DMS153 (cell line): ENCODE results near the gene TES.
"Not testable (repeated sequence)": the region's sequence is repeated elsewhere in the genome, so short reads cannot be mapped to it uniquely, and the experiment has no call there.

Experiments used
- DNase-seq: peaks from one replicate; lab custom pipeline; 2025; lab: John Stamatoyannopoulos, UW

TES gene

DNA sequence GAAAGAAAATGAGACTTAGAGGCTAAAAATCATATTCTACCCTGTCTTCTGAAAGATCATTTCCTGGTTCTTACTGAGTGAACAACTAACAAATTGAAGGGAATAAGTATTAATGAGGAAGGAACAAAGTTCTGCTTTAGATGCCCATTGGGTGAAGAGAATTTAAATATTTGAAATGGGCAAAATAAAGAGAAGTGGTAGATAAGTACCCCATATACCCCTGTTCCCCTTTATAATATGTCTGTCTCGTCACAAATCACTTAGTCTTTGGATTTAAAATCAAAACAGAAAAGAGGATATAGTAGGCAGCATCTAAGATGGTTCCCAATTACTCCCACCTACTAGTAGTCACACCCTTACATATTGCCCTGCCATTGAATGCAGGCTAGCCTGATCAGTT, 13.2 kb downstream of the TES start:
- DNase-seq, result no peak

DNA sequence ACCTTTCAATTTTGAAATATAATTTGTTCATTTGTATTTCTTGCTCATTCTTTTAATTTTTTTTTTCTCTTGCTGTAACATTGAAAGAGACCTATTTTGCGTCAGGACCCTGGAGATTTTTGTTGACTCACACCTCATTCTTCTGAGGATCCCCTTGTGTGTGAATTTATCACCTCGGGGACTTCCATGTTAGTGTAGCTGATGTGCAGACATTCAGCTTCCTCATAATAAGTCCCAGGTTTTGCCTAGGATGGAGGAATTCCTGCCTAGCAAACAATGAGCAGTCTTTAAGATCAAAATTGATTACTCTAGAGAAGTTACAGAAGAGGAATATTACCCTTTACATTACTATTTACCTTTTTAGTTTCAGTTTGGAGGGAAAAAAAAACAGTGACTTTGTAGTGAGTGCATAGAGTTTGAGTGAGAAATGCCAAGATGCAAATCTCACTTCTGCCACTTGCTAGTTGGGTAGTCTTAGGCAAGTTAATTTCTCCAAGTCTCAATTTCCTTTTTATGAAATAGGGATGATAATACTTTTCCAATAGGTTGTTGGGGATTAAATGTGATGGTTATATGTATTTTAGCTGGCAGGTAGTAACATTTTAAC, 14.3 kb downstream of the TES start:
- no peak for DNase-seq

DNA sequence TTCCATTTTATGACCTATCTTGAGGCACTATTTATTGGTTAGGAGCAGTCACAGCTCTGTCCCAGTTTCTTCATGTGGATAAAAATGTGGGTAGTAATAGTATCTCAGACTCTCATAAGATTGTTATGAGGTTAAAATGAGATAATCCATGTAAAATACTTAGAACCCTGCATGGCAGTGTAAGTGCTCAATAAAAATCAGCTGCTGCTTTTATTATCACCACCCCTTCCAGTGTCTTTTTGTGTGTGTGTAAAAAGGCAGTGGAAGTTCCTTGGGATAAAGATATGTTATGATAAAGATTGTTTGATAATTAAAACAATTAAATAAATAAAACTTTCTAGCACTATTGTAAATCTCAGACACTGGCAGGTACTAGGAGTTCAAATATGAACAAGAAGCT, 15.5 kb downstream of the TES start:
- no peak for DNase-seq

DNA sequence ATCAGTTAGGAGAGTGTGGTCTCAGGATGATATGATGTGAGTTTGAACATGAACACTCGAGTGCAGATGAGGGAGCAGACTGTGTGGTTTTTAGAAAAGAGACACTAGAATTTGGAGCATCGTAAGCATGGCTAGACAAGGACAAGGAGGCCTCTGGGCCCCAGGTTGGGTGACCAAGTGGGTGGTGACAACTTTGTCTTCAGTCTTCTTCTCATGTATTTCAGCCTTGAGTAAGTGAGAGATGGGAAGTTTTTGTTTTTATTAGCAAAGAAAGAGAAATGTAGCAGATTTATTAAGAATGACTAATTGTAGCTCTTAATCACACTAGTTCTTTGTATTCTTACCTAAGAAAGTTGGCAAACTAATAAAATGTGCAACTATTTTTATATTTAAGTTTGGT, 16.3 kb downstream of the TES start:
- DNase-seq, result no peak

DNA sequence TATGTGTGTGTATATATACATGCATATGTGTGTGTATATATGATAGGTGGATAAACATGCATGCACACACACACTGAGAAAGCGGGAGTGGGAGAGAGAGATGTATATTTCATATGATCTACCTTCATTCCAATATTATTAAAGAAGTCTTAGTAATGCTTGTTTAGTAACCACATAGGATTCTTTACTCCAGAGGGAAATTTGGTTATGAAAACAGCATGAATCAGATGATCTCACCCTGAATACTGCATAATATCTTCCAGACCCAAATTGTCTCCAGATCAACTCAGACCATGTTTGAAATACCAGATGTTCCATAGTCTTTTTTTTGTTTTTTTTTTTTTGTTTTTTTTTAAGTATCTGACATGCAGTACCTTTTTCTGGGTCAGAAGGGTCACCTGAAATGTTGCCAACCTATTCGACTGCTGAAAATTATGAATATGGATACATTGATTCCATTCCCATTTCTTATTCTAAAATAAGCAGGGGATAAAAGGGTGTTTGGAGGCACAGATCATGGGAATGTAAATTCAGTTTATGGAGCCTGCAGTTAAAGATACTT, 17.4 kb downstream of the TES start:
- DNase-seq, result no peak

DNA sequence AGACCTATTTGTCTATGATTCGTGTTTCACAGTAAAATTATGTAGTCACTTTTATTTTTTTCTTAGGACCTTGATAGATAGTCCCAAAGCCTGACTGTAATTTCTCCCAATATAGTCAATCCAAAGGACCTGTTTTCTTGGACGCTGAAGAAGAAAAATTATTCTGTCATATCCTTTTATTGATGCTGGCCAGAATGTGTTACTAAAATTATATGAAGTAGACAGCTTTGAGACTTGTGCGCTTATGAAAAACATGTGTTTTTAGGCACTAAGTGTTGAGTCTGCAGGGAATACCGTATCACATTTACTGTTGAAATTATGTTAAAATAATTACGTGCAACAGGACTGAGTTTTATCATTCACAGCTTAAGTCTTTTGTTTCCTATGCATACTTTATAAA, 17.9 kb downstream of the TES start:
- no peak for DNase-seq

DNA sequence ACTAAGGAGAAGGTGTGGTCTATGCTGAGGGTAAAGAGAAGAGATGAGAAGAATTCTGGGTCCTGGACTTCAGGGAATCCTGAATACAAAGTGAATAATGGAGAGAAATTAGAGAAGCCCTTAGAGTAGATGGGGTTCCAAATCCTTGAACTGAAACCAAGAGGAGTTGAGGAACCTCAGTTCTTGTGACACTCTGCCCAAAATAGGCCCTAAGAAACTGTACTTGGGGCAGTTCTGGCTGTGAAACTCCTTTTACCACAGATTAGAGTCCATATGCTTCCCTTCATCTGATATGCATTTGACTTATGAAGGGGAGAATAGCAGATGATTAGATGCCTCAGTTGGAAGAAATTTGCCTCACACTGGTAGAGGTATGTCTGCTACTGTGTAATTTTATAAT, 19.0 kb downstream of the TES start:
- no peak for DNase-seq

DNA sequence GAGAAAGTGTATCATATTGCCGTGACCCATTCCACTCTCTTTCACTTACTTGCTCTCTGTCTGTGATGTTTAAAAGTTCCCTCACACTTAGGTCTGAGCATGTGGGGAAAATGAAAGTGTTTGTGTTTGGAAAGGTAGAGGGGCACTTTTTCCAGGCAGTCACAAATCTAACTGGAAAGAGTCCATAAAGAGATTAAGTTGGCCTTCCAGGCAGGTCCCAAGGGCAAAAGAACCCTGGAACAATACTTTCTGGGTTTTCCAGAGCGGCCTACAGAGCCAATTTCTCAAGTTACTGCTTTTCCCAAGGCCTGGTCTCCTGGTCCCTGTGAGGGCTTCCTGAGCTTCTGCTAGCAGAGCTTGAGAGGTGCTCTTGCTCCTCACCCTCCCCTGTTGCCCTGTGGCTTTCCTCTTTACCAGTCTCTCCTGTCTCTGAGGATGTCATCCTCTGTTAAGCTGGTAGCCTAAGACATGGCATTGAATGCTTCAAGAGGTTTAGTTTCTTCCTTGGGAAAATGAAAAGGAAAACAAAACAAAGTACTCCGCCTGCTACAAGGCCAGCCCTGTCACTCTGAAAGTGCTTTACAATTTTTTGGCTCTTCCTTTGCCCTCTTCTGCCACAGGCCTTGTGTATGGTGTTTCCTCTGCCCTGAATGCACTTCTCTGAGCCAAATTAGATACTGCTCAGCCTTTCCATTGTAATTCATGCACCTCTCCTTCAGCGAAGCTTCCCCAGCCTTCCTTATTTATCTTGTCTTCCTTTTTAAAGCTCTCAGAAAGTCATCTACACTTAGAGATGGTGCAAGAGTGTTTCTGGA, 20.1 kb downstream of the TES start:
- DNase-seq, result no peak

DNA sequence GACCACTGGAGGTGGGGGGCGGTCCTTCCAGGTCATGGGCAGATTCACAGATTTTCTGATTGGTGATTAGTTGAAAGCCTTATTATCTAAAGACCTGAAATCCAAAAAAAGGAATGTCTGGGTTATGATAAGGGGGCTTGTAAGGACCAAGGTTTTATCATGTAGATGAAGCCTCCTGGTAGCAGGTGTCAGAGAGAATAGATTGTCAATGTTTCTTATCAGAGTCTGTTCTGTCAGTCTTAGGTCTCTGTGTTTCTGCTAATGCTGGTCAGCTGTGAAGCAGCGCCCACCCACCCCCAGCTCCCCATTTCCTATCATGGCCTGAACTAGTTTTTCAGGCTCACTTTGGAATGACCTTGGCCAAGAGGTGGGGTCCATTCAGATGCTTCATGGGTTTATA, 21.2 kb downstream of the TES start:
- no peak for DNase-seq

DNA sequence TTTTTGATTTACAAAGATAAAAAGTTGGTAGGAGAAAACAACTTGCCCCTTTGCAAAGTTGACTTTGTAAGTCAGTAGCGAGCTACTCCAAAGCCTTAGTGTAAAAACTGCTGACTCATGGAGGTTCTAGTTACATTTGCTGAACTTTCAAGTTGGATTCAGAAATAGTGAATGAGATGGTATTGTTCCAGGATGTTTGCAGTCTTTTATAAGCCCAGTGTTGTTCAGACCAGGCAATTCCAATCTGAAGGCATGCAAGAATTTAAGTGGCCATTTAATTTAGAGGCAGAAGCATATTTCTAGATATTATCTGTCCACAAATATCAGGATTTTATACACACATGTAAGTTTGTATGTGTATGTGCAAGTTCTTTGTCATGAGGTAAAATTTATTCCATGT, 21.6 kb downstream of the TES start:
- no peak for DNase-seq

DNA sequence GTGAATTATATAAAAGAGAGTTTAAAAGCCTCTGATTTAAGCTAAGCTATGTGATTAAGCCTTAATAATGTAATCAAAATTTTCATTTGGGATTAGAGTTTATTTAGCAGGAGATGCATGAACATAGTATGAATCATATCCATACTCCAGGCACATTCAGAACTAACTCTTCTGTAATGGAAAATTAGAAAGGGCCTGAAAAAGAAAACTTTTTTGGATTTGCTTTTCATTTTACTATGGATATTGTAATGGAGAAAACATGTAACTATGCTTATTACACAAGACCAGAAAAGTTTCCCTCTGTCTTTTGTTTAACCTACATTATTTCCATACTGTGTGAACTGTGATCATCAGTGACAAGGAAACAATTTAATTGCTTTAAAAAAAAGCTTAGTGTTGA, 22.0 kb downstream of the TES start:
- no peak for DNase-seq

DNA sequence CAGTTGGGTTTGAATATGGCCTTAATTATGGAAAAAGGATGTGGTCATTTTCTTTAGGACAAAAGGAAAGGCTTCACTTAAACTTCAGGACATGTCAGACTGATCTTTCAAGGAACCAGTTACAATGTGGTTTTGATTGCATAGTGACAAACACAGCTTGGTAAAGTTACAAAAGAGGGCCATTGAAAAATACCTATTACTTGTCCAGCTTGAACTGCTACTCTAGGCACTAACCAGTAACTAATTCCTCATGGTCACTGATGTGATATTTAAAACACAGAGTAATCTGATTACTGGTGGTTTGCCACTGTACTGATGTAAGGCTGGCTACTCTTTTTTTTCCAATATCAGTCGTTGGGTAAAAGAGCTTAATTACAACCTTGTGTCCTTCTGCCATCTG, 22.6 kb downstream of the TES start:
- DNase-seq, result no peak

DNA sequence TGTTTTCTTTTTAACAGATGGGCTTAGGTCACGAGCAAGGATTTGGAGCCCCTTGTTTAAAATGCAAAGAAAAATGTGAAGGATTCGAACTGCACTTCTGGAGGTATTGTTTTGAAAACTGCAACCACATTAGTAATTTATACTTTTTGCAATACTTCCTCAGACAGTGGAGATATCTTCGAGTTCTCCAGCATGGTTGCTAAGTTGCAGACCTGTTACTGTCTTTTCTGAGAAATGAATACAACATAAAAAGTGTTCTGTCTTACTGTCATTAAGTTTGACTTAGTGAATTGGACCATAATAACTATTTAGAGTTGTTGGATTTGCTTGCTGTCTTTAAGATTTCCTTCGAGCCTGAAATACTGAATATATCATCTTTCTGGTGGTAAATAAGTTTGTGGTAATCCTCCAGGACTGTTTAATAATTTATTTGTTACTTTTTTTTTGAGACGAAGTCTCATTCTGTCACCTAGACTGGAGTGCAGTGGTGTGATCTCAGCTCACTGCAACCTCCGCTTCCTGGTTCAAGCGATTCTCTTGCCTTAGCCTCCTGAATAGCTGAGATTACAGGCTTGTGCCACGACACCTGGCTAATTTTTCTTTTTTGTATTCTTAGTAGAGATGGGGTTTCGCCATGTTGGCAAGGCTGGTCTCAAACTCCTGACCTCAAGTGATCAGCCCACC, 24.3 kb downstream of the TES start:
- no peak for DNase-seq

DNA sequence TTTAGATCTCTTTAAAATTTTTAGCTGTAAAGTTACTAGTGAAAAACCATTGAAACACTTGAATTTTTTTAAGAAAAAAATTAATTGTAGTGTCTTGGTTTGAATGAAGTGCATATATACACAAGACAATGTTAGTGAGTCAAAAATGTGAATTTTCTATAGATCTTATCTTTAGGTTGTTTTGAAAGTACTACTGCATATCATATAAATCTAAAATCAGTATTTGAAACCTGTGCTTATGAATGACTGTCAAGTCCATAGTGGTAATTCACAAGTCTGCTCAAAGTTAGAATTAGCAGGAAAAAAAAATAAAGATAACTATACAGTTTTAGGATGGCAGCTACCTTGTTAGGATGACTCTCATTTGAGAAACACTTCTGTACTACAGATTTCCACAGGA, 25.0 kb downstream of the TES start:
- DNase-seq, result no peak

DNA sequence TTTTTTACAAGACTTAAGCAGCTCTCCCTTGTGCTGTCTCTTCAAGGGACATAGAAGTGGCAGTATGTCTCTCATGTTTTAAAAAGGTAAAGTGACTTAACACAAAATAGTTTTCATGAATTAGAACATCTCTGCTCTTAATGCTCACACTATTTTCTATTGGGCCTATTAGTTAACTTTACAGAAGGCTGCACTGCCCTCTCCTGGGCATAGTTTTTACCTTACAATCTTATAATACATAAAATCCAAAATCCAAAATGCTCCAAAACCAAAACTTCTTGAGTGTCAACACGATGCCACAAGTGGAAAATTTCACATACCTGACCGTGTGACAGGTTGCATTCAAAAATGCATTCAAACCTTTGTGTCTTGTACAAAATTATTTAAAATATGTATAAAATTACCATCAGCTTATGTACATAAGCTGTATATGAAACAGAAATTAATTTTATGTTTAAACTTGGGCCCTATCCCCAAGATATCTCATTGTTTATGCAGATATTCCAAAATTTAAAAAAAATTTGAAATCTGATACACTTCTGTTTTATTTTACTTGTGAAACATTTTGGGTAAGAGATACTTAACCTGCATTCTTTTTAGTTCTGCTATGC, 25.8 kb downstream of the TES start:
- DNase-seq, result no peak

DNA sequence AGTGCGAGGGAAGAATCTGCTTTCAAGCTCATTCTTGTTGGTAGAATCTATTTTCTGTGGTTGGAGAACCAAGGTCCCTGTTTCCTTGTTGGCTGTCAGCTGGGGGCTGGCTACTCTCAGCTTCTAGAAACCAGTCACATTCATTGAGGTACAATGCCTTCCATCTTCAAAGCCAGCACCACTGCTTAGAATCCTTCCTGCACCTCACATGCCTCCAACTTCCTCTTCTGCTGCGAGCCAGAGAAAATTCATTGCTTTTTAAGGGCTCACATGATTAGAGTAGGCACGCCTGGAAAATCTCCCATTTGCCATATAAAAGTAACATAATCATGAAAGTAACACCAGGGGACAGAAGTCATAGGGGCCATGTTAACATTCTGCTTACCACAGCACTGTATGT, 28.7 kb downstream of the TES start:
- no peak for DNase-seq

DNA sequence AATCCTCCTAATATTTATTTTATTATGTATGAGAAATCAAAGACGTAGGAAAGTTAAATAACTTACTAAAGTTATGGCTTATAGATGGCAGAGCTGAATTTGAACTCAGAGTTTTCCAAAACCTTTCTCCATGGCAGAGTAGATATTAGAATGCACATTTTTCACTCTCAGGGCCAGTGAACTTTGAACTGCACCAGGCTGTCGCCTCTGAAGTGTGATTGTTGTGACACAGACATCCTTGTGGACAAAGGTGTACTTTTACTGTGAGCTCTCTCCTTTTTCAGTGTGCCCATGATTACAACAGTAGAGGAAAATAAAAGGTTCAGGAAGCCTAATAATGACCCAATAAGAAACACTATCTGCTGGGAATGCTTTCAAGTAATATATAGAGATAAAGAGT, 29.1 kb downstream of the TES start:
- DNase-seq, result no peak

DNA sequence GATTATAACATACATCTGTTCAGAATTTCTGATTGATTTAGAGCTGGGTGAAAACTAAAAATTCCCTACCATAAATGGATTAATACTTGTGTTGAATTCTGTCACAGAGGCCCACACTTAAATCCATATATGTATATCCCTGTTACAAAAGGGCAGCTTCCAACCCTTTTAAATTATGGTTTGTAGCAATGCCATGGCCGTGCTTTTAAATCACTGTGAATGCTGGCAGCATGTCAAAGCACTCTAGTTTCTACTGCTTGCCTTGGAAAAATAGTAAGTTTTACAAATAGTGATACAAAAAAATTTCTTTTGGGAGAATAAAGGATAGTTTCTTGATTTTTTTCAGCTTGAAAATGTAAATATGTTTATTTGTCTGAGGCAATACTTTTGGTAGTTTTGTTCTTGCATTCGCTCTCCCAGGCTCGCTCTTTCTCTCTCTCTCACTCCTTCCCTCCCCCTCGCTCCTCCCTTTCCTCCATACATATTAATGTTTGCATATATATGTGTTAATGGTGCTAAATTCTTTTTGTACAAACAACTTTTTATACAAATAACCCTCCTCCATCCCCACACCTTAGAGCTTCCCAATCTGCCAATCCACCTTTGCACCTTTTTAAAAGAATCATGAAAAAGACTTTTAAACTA, 29.8 kb downstream of the TES start:
- DNase-seq, result no peak

DNA sequence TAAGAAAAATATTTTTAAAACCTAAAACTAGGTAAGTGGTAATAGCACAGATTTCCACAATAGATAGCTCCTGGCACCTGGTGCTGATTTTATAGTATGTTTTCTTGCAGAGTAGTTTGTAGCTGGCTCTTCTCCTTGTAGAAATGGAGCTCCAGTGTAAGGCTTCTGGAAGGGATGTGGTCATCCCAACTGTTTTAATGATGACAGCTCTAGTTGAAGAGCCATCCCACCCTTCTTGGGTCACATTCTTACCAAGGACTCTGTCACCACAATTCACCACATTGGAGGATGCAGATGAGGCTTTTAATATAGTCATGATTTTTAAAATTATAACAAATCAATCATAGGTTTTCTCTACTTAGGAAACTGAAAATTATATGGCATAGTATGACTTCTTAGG, 31.0 kb downstream of the TES start:
- no peak for DNase-seq

DNA sequence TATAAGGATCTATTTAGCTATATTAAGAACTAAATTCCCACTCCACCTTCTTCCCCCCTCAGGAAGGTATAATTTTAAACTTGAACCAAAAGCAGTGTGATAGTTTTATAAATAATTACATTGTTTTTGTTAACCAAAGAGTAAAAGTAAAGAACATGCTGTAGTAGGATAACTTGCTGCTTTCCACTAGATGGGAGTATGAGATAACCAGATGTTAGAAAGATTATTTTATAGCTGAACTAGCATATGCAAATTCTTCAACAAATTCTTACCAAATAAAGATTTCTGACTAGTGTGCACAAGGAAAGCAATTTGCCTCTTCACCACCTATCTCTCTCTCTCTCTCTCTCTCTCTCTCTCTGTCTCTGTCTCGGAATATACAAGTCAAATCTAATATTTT, 31.8 kb downstream of the TES start:
- no peak for DNase-seq

DNA sequence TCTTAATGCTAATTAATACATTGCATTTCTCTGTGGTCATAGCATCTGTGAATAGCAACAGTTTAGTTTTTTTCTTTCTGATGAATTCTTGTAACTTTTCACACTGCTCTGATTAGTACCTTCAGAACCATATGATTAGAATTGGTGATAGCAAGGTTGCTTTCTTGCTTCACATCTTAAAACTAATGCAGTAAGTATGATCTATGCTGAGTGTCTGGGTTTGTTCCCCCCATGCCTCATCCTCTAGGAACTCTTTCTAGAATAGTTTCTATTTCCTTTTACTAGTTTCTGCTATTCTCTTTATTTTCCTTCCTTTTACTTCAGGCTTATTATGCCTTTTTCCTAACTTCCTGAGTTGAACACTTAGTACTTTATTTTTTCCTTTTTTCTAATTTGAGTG, 32.4 kb downstream of the TES start:
- no peak for DNase-seq

DNA sequence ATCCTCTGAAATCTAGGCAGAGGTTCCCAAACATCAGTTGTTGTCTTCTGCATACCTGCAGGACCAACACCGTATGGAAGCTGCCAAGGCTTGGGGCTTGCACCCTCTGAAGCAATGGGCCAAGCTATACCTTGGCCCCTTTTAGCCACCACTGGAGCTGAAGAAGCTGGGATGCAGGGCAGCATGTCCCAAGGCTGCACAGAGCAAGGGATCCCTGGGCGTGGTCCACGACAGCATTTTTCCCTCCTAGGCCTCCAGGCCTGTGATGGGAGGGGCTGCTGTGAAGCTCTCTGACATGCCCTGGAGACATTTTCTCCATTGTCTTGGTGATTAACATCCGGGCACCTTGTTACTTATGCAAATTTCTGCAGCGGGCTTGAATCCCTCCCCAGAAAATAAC, 34.5 kb downstream of the TES start:
- DNase-seq, result not testable (repeated sequence)
